Activated CD8-positive, alpha-beta T cell treated with anti-CD3 and anti-CD28 coated beads for 36 hours (primary cell): ENCODE measurements around the gene ANKRD44. TPM values are rescaled to one million over a fixed set of nuclear protein-coding genes. Genes with fewer than 3 reads are reported as not detected.
"Not testable (repeated sequence)": the region's sequence is repeated elsewhere in the genome, so short reads cannot be mapped to it uniquely, and the experiment has no call there.

ENCODE experiments used
- ATAC-seq: fragments of 200-7000 bp; cut with Tn5 transposase; one replicate; pipeline ENCODE4 v1.10.0; 2021; ENCODE audit warnings: mild to moderate bottlenecking, moderate library complexity
- CTCF ChIA-PET: fragments of 350-600 bp; sonication (Branson Sonifier 250); formaldehyde crosslinking; loops from one replicate; lab custom pipeline; 2021; ENCODE audit warnings: antibody characterized with exemption; lab: Charles Lee
- POLR2A ChIA-PET: fragments of 350-600 bp; sonication (Branson Sonifier 250); formaldehyde crosslinking; loops from one replicate; lab custom pipeline; 2021; ENCODE audit warnings: antibody characterized with exemption; lab: Charles Lee
- DNase-seq: peaks from one replicate; pipeline ENCODE4 v3.0.0-alpha.2; 2020
- H3K27ac Mint-ChIP-seq: one replicate; pipeline ENCODE4 v1.8.0; 2021; ENCODE audit warnings: mild to moderate bottlenecking, mixed read lengths
- H3K27me3 Mint-ChIP-seq: one replicate; pipeline ENCODE4 v1.8.0; 2021; ENCODE audit warnings: mixed read lengths
- H3K36me3 Mint-ChIP-seq: one replicate; pipeline ENCODE4 v1.8.0; 2021; ENCODE audit warnings: low read depth, mixed read lengths
- H3K4me1 Mint-ChIP-seq: one replicate; pipeline ENCODE4 v1.8.0; 2021; ENCODE audit warnings: low read depth, mixed read lengths
- H3K4me3 Mint-ChIP-seq: one replicate; pipeline ENCODE4 v1.8.0; 2021; ENCODE audit warnings: mild to moderate bottlenecking, moderate library complexity, mixed read lengths
- H3K9me3 Mint-ChIP-seq: one replicate; pipeline ENCODE4 v1.8.0; 2021; ENCODE audit warnings: mixed read lengths
- intact Hi-C: fragments of 100-400 bp; cut with micrococcal nuclease; formaldehyde crosslinking; loops from one replicate; pipeline ENCODE4 v1.10.0; 2022
- total RNA-seq, 2 experiments: library from RNA; stranded (reverse); gene quantifications; one replicate each; pipeline ENCODE4 v1.2.3, GENCODE V29; 2021
- TF ChIP-seq, protein P1 (sequence below): fragments of 200-600 bp; IDR thresholded peaks from one replicate; pipeline ENCODE4 v1.8.0; 2022; ENCODE audit warnings: antibody characterized with exemption, mild to moderate bottlenecking

The ANKRD44 gene
- total RNA-seq, 2 experiments from 2014 or later = 131 to 132 TPM

DNA sequence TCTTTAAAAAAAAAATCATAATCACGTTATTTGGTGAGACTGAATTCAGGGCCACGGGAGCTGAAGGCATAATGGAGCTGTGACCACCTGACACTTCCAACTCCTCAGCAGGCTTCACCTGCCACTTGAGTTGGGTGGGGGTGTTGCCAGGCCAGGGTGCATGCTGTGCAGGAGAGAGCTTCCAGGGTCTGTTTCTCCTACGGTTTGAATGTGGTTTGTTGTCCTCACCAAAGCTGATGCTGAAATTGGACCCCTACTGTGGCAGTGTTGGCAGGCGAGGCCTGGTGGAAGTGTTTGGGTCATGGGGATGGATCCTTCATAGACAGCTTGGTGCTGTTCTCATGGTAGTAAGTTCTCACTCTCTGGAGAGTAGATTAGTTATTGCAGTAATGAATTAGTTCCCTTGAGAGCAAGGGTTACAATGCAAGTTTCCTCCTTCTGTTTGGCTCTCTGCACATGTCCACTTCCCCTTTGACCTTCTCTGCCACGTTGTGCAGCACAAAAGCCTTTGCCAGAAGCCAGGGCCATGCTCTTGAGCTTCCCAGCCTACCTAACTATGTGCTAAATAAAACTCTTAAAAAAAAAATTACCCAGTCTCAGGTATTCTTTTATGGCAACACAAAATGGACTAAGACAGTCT is 38.3 kb upstream of the ANKRD44 start:
- intact Hi-C loops = no loop called here
- Mint-ChIP-seq H3K27ac (no peak overlapping the region), H3K9me3 (no peaks in the 10 kb centered on the region), H3K4me3 (no peak overlapping the region), H3K27me3 (no peaks in the 10 kb centered on the region), H3K4me1 (peaks cover 12% of the 10 kb centered on the region), H3K36me3 (no peaks in the 10 kb centered on the region)
- DNase-seq (no peak), ATAC-seq (no peak)
- ChIA-PET CTCF (interaction anchor here (0.6 kb wide), 1 partner anchor 337 kb away, joined by 4 read pairs; no protein-coding TSS in a partner anchor), POLR2A (interaction anchor here (0.7 to 0.9 kb wide), 2 partner anchors 13 to 274 kb away, joined by 3 to 5 read pairs; no protein-coding TSS in a partner anchor)
- TF ChIP-seq, protein P1, sequence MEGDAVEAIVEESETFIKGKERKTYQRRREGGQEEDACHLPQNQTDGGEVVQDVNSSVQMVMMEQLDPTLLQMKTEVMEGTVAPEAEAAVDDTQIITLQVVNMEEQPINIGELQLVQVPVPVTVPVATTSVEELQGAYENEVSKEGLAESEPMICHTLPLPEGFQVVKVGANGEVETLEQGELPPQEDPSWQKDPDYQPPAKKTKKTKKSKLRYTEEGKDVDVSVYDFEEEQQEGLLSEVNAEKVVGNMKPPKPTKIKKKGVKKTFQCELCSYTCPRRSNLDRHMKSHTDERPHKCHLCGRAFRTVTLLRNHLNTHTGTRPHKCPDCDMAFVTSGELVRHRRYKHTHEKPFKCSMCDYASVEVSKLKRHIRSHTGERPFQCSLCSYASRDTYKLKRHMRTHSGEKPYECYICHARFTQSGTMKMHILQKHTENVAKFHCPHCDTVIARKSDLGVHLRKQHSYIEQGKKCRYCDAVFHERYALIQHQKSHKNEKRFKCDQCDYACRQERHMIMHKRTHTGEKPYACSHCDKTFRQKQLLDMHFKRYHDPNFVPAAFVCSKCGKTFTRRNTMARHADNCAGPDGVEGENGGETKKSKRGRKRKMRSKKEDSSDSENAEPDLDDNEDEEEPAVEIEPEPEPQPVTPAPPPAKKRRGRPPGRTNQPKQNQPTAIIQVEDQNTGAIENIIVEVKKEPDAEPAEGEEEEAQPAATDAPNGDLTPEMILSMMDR = no peak

DNA sequence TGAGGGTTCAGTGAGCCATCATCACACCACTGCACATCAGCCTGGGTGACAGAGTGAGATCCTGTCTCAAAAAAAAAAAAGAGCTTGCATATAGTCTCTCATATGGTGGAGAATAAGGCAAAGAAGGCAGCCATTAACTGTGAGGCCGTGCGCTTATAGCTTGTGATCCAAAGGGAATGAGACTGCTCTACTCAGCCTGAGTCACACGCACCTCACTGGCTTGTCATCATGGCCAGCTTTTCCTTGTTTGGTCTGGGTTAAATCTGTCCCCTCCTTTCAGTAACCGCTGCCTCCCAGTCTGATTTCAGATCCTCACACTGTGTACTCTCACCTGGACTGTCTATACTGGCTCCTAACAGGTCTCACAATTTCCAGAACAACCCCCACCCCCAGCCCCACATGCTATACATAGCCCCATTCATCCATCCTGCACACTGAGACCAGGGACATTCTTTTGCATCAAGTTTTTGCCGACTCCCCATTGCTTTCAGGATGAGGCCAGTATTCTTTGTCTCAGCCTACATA is 35.3 kb upstream of the ANKRD44 start:
- DNase-seq (no peak), ATAC-seq (no peak)
- POLR2A ChIA-PET = interaction anchor here (0.6 to 1.6 kb wide), 4 partner anchors 9 to 38 kb away, joined by 3 to 6 read pairs (median 3); no protein-coding TSS in a partner anchor
- H3K27ac Mint-ChIP-seq = no peak overlapping the region
- intact Hi-C loops = no loop called here
- no peaks in the 10 kb centered on the region for H3K27me3 Mint-ChIP-seq
- CTCF ChIA-PET = interaction anchor here (0.8 to 1.6 kb wide), 3 partner anchors 10 to 232 kb away, joined by 3 read pairs; no protein-coding TSS in a partner anchor
- peaks cover 12% of the 10 kb centered on the region for H3K4me1 Mint-ChIP-seq
- no peaks in the 10 kb centered on the region for H3K36me3 Mint-ChIP-seq
- no peaks in the 10 kb centered on the region for H3K9me3 Mint-ChIP-seq
- TF ChIP-seq, protein P1 = no peak
- no peak overlapping the region for H3K4me3 Mint-ChIP-seq

DNA sequence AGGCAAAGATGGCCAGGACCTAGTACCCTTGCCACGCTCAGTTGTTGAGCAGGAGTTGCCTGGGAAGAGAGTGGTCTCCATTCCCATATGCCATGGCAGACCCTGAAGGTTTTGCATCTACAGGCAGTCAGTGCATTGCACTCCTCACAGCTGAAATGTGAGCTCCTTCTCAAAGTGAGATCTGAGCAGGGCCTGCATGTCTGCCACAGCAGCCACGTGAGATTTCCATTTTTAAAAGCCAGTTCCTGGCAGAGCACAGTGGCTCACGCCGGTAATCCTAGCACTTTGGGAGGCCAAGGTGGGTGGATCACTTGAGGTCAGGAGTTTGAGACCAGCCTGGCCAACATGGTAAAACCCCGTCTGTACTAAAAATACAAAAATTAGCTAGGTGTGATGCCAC is 33.4 kb upstream of the ANKRD44 start:
- H3K36me3 Mint-ChIP-seq, H3K27me3 Mint-ChIP-seq, intact Hi-C loops, H3K4me3 Mint-ChIP-seq, ATAC-seq, DNase-seq, H3K9me3 Mint-ChIP-seq, H3K27ac Mint-ChIP-seq: not testable (repeated sequence)
- ChIA-PET CTCF (interaction anchor here (0.6 to 1.4 kb wide), 2 partner anchors 14 to 15 kb away, joined by 3 to 4 read pairs; no protein-coding TSS in a partner anchor), POLR2A (interaction anchor here (1.3 to 1.4 kb wide), 2 partner anchors 17 to 31 kb away, joined by 3 read pairs; no protein-coding TSS in a partner anchor)
- peaks cover 17% of the 10 kb centered on the region for H3K4me1 Mint-ChIP-seq

DNA sequence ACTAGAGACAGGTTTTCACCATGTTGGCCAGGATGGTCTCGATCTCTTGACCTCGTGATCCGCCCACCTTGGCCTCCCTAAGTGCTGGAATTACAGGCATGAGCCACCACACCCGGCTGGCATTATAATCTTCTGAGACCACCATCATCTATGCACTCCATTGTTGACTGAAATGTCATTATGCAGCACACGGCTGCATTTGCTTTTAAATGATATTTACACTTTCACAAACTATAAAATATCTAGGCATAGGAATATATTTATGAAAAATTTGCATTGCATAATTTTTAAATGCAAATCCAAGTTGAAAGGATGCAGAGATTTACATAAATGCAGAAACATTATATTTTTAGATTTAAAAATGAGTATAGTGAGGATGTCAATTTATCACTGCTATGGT is 30.0 kb upstream of the ANKRD44 start:
- Mint-ChIP-seq H3K4me1 (peaks cover 15% of the 10 kb centered on the region), H3K27ac (no peak overlapping the region), H3K27me3 (no peaks in the 10 kb centered on the region), H3K9me3 (no peaks in the 10 kb centered on the region), H3K36me3 (no peaks in the 10 kb centered on the region), H3K4me3 (no peak overlapping the region)
- intact Hi-C loops = no loop called here
- ATAC-seq = no peak
- POLR2A ChIA-PET = no interaction called here
- CTCF ChIA-PET = no interaction called here
- TF ChIP-seq, protein P1 = no peak
- DNase-seq = no peak

DNA sequence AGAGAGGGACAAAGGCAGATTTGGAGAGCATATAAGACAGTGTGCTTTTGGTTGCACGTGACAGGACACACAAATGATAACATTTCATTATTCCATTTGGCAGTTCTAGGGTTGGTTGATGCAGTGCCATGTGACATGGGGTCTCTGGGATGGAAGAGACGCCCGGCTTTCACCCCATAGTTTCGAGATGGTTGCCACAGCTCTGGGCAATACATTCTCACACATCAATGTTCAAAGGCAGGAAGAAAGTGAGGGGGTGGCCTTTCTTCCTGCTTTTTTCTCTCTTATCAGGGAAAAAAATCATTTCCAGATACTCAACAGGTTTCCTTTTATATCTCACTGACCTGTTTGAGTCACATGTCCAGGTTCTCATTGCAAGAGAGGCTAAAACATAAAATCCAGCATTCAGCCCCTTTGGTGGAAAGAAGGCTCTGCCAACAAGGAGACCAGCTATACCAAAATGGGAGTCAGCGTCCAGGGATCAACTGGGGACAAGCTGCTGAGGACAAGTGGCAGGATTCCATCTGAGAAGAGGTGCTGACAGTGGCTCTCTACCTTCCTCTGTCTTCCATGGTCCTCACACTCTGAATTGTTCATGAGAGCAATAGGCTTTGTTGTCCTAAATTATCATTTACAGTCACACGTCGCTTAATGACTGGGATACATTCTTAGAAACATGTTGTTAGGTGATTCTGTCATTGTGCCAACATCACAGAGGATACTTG is 29.1 kb upstream of the ANKRD44 start:
- POLR2A ChIA-PET = no interaction called here
- H3K4me3 Mint-ChIP-seq = no peak overlapping the region
- intact Hi-C loops = no loop called here
- no peaks in the 10 kb centered on the region for H3K9me3 Mint-ChIP-seq
- DNase-seq = no peak
- TF ChIP-seq, protein P1 = no peak
- no peak for ATAC-seq
- H3K4me1 Mint-ChIP-seq = peaks cover 15% of the 10 kb centered on the region
- no peaks in the 10 kb centered on the region for H3K36me3 Mint-ChIP-seq
- H3K27ac Mint-ChIP-seq = peak overlapping the region; percentile 3
- H3K27me3 Mint-ChIP-seq = no peaks in the 10 kb centered on the region
- CTCF ChIA-PET = no interaction called here
